ENCODE measurements around the gene NUAK2. TPM values are rescaled to one million over a fixed set of nuclear protein-coding genes. Genes with fewer than 3 reads are reported as not detected.

Gene NUAK2
- total and polyA plus RNA-seq, 7 donors, result 0.28 to 15.0 (median 1.5) TPM

DNA sequence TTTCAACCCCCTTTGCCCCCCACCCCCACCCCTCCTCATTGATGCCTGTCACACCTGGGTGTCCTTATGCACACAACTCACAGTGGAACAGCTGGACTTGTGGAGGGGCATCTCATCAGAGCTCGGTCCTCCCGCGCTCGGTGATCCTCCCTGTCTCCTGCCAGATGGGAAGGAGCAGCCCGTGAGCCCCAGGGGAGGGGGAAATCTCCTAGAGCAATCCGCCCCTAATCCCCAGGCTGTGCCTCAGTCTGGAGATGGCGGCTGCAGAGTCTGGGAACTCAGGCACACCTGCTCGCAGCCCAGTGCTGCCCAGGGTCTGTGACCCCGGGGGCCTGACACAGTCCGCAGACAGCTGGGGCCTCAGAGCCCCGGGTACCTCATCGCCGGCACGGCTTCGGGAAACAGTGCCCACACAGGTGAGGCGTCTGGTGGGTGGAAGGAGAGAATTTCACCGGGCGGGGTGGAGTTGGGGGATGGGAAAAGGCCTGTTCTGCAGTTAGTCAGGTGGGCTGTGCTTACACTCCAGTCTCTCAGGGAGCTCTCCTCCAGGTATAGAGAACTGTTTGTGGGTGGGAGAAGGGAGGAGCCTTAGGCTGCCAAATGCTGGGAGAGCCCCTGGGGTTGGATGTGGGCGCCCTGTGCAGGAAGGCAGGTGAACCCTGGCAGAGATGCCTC lies 64.5 kb downstream of the NUAK2 start:
- Histone ChIP-seq H3K27me3 (no peaks in the 10 kb centered on the region), H3K27ac (no peak overlapping the region), H3K4me3 (no peak overlapping the region), H3K9me3 (no peaks in the 10 kb centered on the region), H3K4me1 (peaks cover 0 to 41% (median 15%) of the 10 kb centered on the region in 4 donors), H3K36me3 (no peaks in the 10 kb centered on the region)
- 90 to 93% methylated on average over 19 of the region's 19 CpGs for WGBS, 2 donors
- DNase-seq, result no peak
- TF ChIP-seq EP300 (IDR thresholded peaks at IDR 0.05) (no peak), POLR2A (IDR thresholded peaks at IDR 0.05) (no peak), POLR2AphosphoS5 (IDR thresholded peaks at IDR 0.05) (no peak)
- TF ChIP-seq, protein P1, sequence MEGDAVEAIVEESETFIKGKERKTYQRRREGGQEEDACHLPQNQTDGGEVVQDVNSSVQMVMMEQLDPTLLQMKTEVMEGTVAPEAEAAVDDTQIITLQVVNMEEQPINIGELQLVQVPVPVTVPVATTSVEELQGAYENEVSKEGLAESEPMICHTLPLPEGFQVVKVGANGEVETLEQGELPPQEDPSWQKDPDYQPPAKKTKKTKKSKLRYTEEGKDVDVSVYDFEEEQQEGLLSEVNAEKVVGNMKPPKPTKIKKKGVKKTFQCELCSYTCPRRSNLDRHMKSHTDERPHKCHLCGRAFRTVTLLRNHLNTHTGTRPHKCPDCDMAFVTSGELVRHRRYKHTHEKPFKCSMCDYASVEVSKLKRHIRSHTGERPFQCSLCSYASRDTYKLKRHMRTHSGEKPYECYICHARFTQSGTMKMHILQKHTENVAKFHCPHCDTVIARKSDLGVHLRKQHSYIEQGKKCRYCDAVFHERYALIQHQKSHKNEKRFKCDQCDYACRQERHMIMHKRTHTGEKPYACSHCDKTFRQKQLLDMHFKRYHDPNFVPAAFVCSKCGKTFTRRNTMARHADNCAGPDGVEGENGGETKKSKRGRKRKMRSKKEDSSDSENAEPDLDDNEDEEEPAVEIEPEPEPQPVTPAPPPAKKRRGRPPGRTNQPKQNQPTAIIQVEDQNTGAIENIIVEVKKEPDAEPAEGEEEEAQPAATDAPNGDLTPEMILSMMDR (IDR thresholded peaks at IDR 0.05), result no peak
- intact Hi-C loops (cut with DNase I), result loop anchor here (1.0 to 5.0 kb wide), 3 partner anchors 28 to 135 kb away; partner anchors contain the start of gene RBBP5

- Histone ChIP-seq H3K36me3 (no peaks in the 10 kb centered on the region), H3K27ac (peak overlapping the region in 1 of 4 donors; percentile 46), H3K4me3 (no peak overlapping the region), H3K4me1 (peaks cover 0 to 41% (median 16%) of the 10 kb centered on the region in 4 donors), H3K9me3 (no peaks in the 10 kb centered on the region), H3K27me3 (no peaks in the 10 kb centered on the region)
- intact Hi-C loops (cut with DNase I), result loop anchor here (1.0 to 5.0 kb wide), 3 partner anchors 27 to 134 kb away; partner anchors contain the start of gene RBBP5
- 46 to 54% methylated on average over 8 of the region's 8 CpGs for WGBS, 2 donors
- peak; percentile 95 for DNase-seq
- TF ChIP-seq, protein P1 (IDR thresholded peaks at IDR 0.05), result peak; percentile 96 to 99 (median 98)
- peak in 1 of 4 donors; percentile 16 for TF ChIP-seq POLR2AphosphoS5 (IDR thresholded peaks at IDR 0.05)
- TF ChIP-seq POLR2A (IDR thresholded peaks at IDR 0.05), result no peak
Observed at GRCh38 chr1:205255941-205256780, 65.4 kb downstream of the NUAK2 start.

Small RNAs within 50 kb of the gene (small RNA-seq; reads per million reads assigned to genes)
- gene SNRPGP10, result 0 reads per million in 3 donors

Other genes starting within 250 kb of the NUAK2 start
- 1 to 10 TPM; 2.1 to 3.6 (median 2.7) TPM for gene TMEM81, start 237.3 kb downstream of the NUAK2 start, total RNA-seq
- 1 to 10 TPM in 1 of 3 donors, under 1 TPM in 1, not detected in 1; 0.92 to 1.8 TPM for gene TMEM81, start 237.3 kb downstream of the NUAK2 start, polyA plus RNA-seq
- 10 to 100 TPM; 12.2 to 36.5 (median 13.9) TPM for gene RBBP5, start 199.8 kb downstream of the NUAK2 start, total RNA-seq
- gene RBBP5, start 199.8 kb downstream of the NUAK2 start, polyA plus RNA-seq, result 1 to 10 TPM; 6.6 to 8.1 (median 7.8) TPM
- gene DSTYK, start 110.0 kb downstream of the NUAK2 start, total RNA-seq, result 10 to 100 TPM in 3 of 4 donors, 1 to 10 TPM in 1; 9.1 to 13.3 (median 12.7) TPM
- 1 to 10 TPM; 1.6 to 3.8 (median 2.4) TPM for gene DSTYK, start 110.0 kb downstream of the NUAK2 start, polyA plus RNA-seq
- gene TMCC2, start 93.8 kb downstream of the NUAK2 start, total RNA-seq, result 1 to 10 TPM; 4.3 to 6.4 (median 5.6) TPM
- 1 to 10 TPM in 1 of 3 donors, not detected in 2; 1.1 TPM for gene TMCC2, start 93.8 kb downstream of the NUAK2 start, polyA plus RNA-seq
- 1 to 10 TPM in 3 of 4 donors, under 1 TPM in 1; 0.95 to 1.7 (median 1.5) TPM for gene KLHDC8A, start 35.2 kb upstream of the NUAK2 start, total RNA-seq
- gene KLHDC8A, start 35.2 kb upstream of the NUAK2 start, polyA plus RNA-seq, result 1 to 10 TPM in 1 of 3 donors, under 1 TPM in 1, not detected in 1; 0.69 to 1.1 TPM
- not detected for gene LEMD1, start 100.3 kb upstream of the NUAK2 start, total RNA-seq
- gene LEMD1, start 100.3 kb upstream of the NUAK2 start, polyA plus RNA-seq, result under 1 TPM in 1 of 3 donors, not detected in 2; 0.34 TPM
- under 1 TPM in 1 of 4 donors, not detected in 3; 0.36 TPM for gene BLACAT1, start 134.3 kb upstream of the NUAK2 start, total RNA-seq
- under 1 TPM in 1 of 3 donors, not detected in 2; 0.51 TPM for gene BLACAT1, start 134.3 kb upstream of the NUAK2 start, polyA plus RNA-seq
- gene CDK18, start 182.9 kb upstream of the NUAK2 start, total RNA-seq, result 10 to 100 TPM in 2 of 4 donors, 1 to 10 TPM in 2; 6.7 to 14.3 (median 11.4) TPM
- 10 to 100 TPM; 10.8 to 26.8 (median 14.3) TPM for gene CDK18, start 182.9 kb upstream of the NUAK2 start, polyA plus RNA-seq